NCI-H82 treated with DMSO at 0.1 percent for 48 hours (cell line): ENCODE results near the gene ARL6IP4.

Experiments
- DNase-seq: peaks from one replicate; lab custom pipeline; 2025; ENCODE audit not compliant: unreplicated experiment; lab: John Stamatoyannopoulos, UW

ARL6IP4 gene

DNA sequence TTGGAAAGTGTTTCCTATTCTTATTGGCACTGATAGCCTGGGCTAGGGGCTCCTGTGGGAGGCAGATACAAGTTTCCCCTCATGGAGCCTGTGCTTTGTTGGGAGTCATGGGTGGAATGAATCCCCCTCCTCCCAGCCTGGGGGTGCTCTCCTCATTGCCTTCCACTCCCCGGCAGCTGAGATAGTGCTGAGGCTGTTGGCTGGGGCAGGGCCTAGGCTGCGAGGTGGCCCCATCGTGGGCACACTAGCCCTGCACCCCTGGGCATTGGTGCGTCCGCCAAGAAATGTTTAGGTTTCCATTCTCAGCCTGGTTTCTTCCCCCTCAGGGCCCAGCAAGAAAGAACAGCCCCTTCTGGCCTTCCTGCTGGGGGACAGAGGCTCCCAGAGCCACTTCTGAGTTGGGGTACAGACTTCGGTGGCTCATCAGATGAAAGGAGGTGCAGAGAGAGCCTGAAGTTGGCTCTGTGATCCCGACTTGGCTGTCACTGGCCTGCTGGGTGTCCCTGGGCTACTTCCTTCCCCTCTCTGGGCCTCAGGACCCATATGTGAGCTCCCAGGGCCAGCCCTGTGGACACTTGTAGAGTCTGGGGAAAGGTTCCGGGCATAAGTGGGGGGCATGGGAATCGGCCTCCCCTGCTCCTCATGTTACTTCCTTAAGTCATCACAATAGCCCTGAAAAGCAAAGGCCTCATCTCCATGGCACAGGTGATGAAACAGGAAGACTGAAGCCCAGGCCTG, 2.7 kb upstream of the ARL6IP4 start:
- no peak for DNase-seq

DNA sequence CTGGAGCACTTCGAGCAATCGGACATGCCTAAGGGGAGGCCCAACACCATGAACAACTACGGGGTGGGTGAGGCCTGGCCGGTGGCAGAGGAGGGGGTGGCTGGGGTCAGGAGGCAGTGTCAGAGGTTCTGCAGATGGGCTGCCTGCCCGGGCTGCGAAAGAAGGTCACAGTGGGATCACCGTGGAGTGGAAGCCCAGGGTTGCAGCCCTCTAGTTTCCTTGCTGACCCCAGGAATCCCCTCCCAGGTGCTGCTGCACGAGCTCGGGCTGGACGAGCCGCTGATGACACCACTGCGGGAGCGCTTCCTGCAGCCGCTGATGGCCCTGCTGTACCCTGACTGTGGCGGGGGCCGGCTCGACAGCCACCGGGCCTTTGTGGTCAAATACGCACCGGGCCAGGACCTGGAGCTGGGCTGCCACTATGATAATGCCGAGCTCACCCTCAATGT, 1.9 kb upstream of the ARL6IP4 start:
- no peak for DNase-seq

DNA sequence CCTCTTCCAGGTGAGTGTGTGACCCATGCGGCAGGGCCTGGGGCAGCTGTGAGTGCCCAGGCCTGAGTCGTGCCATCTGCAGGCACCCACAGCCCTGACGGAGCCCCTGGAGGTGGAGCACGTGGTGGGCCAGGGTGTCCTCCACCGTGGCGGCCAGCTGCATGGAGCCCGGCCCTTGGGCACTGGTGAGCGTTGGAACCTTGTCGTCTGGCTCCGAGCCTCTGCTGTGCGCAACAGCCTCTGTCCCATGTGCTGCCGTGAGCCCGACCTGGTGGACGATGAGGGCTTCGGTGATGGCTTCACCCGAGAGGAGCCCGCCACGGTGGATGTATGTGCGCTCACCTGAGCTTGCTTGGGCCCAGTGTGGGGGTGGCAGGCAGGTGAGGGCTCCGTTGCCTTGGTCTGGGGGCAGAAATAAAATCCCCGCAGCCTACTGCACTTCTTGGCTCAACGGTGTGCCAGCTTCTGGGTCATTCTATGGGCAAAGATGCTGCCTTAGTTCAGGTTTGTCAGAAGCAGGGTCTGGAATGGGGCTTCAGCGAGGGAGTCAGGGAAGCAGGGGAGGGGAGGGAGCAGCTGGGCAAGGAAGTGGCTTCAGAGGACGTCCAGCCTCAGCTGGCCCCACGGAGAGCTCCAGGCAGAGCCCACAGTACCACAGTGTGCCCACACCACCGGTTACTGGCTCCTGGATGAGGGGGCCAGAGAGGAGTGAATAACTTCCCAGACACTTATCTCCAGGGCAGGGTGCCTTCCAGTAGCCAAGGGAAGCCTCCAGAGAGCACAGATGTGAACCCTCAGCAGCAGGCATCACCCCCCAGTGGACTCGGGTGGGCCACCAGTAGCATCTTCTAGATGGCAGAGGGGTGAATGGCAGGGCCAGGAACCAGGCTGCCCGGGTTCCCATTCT, 1.2 kb upstream of the ARL6IP4 start:
- DNase-seq: no peak

DNA sequence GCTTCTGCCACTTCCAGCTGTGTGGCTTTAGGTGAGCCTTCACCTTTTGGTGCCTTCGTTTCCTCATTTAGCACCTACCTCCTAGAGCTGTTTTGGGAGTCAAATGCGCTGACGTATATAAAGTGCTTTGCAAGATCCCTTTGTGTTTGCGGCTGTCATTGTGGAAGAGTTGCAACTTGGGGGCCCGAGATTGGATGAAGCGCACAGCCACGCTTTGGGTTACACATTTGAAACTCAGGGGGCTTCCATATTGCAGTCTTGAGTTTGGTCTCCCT, 636 bp upstream of the ARL6IP4 start:
- DNase-seq: no peak

DNA sequence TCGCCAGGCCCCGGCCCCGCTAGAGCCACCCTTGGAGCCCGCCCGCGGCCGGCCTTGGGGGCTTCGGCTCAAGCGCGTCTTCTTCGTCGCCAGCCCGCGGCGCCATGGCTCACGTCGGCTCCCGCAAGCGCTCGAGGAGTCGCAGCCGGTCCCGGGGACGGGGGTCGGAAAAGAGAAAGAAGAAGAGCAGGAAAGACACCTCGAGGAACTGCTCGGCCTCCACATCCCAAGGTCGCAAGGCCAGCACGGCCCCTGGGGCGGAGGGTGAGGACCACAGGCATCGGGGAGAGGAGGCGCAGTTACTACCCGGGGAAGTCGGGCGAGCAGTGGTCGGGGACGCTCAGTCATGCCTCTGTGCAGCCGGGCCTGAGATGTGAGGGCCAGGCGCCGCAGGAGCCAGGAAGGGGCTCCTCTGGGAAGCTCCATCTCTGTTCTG, 573 bp downstream of the ARL6IP4 start:
- DNase-seq: no peak

DNA sequence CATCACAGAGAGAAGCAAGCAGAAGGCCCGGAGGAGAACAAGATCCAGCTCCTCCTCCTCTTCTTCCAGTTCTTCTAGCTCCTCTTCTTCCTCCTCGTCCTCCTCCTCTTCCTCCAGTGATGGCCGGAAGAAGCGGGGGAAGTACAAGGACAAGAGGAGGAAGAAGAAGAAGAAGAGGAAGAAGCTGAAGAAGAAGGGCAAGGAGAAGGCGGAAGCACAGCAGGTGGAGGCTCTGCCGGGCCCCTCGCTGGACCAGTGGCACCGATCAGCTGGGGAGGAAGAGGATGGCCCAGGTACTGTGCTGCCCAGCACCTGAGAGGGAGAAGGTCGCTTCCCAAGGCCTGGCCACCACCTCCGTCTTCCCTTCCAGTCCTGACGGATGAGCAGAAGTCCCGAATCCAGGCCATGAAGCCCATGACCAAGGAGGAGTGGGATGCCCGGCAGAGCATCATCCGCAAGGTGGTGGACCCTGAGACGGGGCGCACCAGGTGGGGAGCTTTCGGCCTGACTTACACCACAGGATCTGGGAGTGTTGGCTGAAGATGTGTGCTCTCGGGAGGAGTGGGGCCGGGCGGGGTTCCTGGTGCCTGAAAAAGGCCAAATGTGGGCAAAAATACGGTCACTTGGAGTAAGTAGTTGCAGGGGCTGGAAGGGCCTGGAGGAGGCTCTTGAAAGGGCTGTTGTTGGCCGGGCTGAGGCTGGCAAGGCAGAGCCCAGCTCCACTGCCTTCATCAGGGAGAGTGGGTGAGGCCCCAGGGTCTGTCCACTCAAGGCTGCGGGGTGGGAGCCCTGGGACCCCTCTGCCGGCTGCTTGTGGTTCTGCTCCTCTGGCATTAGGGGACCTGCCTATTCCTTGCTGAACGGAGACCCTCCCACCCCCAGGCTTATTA, 1.4 kb downstream of the ARL6IP4 start:
- no peak for DNase-seq

DNA sequence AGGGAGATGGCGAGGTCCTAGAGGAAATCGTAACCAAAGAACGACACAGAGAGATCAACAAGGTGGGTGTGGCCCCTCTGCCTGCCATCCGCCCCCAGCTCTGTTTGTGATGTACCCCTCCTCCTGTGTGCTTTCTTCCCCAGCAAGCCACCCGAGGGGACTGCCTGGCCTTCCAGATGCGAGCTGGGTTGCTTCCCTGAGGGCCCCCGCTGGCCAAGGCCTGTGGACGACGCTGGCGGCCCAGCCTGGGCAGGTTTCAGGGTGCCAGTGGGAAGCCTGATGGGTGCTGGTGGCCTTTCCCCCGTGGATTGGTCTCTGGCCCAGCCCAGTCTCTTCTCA, 2.0 kb downstream of the ARL6IP4 start:
- no peak for DNase-seq

DNA sequence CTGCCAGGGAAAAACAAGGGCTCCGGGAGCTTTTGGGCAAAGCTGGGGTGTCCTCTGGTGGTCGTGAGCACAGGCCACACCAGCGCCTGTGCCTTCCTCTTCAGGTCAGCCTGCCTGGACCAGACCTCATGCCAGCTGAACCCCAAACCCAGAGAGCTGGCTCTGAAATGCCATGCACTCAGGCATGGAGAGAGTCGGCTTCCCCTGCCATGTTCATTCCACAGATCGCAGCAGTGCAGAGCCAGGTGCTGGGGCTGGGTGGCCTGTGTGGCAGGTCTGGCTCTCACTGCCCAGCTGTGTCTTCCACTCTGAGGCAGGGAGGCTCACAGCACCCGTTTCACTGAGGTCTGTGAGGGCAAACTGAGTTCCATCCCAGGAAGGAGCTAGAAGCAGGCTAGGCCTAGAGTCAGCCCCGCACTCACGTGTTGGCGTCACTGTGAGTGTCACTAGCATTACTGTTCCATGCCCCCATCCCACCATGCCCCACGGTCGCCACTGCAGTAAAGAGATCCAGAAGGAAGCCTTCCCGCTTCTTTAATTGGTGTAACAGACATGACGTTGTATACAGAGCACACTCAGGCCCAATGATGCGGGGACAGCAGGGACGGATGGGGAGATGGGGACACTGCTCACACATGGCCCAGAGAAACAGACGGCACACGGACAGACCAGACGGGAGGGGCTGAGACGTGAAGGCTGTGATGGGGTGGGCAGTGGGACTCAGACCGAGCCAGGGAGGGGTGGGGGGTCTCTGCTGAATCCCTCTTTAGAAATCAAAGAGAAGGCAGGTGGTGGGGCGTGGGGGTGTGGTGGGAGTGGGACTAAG, 2.7 kb downstream of the ARL6IP4 start:
- DNase-seq: no peak

DNA sequence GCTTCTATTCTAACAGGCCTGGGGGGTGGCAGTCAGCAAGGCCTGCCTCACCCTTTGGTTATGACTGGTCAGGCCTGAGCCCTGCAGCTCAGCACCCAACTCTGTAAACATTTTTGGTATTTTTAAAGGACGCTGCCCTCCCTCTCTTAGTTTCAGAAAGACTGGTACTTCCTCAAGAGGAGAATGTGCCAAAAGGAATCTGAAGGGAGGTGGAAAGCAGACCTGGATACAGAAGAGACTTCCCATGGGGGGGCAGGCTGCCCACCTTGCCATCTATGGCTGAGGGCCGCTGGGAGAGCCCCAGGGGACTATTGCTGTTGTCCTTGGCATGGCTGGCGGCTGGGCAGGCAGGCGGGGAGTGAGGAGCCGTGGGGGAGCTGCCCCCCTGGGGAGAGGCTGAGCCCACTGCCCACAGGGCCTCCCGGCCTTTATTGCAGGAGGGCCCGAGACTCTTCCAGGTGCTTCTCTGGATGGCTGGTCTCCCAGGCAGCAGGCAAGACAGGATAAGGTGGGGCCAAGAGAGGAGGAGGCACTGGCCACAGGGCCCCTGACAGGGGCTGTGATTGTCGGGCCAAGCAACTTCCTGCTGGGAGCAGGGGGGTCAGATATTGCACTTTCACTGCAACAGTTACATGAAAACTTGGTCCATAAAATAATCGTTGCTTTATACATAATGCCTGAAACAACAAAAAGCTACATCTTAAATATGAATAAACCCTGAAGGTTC, 3.5 kb downstream of the ARL6IP4 start:
- DNase-seq: no peak

DNA sequence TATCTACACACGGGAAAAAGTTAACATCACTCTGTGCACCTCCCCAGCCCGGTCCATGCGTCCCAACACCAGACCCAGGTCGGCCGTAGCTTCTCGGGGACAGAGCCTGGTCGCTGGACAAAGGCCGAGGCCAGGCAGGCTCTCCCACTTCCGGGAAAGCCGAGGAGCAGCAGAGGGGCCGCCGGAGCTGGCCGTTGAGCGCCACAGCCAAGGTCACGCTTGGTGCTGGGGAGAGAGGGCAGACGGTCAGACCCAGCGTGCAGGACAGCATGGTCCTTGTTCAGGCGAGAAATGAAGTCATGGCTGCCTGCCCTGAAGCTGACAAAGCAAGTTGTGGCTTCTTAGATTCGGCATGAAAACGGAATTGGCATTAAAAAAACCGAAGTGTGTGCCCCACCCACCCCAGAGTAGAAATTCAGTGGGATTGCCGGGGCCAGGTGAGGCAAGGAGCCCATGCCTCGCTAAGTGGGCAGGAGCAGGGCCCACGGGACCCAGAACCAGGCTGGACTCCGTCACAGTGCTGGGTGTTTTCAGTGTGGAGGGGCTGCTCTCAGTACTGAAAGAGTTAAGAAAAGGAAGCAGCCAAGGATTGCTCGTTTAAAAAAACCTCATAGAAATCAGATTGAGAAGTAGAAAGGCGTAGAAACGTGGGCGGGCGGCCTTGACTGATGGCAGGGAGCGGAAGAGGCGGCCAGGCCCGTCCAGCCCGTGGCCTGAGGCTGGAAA, 4.3 kb downstream of the ARL6IP4 start:
- no peak for DNase-seq

DNA sequence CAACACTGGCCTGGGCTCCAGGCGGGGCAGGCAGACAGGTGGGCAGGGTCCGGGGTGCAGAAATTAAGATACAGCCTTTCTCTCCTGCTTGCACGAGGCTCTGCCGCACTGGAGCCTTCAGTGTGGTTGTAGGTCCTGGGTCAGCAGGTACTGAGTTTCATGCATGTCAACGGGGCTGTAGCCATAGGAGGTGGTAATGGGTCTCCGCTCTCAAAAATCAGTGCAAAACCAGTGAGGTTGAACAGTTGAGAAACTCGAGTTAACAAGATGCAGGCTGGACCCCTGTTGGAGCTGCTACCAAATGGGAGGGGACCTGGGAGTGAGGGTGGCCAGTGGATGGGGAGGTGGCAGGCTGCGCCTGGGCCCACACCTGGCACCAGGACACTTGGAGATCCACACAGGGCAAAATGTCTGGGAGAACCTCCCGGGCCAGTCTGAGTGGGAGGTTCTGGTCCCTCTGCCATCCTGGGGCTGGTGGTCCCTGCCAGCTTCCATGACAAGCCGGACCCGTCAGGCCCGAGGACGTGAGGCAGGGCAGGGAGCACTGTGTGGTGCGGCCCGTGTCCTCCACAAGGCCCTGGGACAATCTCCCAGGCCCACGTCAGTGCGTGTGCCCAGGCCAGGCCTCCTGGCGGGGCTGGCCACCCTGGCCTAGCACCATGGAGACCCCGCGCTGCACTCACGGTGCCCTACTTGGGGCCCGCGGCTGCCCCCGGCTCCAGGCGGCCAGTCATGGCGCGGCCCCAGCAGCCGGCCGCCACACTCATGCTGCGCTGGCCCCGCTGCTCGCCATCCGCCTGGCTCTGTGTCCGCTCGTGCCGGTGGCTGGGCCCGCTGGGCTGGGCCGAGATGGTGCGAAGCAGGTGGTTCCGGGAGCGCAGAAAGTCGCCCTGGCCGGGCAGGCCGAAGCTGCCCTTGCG, 5.1 kb downstream of the ARL6IP4 start:
- DNase-seq: no peak

DNA sequence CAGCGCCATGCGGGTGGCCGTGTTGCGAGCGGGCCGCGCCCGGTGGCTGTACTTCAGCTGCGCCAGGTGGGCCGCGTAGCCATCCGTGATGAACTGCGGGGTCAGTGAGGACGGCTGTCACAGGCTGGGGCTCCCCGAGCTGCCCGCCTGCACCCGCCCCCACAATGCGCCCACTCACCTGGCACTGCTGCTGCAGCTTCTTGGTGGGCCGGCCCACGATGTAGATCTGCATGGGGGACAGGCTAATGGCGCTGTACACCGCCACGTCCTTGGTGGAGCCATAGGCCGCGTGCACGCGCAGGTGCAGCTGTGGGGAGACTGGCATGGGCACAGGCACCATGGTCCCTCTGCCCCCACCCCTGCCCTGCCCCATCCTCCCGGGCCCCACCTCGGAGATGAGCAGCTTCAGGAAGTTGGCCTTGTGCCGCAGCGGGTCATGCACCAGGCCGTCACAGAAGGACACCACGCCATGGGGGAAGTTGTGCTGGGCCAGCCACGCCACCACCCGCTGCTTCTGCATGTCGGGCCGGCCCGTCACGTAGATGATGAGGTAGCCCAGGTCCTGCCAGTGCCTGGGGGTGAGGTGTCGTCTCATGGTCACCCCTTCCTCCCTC, 5.9 kb downstream of the ARL6IP4 start:
- DNase-seq: no peak

DNA sequence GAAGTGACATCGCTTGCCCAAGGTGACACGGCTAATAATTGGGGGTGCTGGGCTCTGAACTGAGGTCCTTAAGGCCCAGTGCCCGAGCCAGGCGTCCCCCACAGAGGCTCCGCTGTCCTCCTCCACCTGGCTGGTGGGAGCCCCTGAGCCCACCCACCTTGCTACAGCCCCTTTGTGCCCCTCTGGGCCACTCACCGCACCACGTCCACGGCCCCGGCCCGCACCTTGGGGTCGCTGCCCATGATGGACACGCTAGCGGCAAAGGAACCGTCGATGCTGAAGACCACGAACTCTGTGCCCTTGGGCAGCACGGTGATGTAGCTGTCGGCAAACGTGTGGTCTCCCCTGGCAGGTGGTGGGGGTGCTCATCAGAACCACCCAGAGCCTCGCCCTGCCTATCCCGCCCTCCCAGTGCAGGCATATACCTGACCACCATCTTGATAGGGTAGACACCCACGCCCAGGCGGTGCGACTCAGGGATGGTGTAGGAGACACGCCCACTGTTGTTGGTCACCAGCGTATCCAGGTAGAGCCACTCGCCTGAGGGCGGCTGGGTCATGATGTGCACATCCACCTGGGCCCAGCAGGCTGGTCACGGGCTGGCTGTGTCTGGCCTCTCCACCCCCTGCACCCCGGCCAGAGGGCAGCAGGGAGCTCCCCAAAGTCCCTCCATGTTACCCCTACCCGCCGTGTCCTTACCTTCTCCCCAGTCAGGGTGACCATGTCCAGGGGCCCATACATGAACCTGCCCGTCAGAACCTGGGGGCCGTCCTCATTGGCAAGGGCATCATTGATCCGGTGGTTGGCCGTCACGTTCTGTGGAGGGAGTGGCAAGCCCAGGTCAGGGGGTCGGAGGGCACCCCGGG, 6.8 kb downstream of the ARL6IP4 start:
- no peak for DNase-seq

DNA sequence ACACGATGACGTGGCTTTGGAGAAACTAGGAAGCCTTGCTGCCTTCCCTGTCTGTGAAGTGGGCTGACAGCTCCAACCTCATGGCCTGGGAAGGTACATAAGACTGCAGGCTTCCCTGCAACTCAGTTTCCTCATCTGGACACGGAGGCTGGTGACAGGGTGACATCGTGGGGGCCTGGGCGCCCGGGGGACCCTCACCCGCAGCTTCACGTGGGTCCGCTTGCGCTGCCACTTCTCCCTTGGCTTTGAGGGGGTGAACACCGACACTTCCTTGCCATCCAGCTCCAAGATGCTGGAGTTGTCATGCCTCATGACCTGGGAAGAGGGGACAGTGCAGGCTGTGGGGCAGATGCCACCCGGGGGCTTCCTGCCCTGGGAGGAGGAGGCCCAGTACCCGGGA, 7.6 kb downstream of the ARL6IP4 start:
- DNase-seq: no peak

DNA sequence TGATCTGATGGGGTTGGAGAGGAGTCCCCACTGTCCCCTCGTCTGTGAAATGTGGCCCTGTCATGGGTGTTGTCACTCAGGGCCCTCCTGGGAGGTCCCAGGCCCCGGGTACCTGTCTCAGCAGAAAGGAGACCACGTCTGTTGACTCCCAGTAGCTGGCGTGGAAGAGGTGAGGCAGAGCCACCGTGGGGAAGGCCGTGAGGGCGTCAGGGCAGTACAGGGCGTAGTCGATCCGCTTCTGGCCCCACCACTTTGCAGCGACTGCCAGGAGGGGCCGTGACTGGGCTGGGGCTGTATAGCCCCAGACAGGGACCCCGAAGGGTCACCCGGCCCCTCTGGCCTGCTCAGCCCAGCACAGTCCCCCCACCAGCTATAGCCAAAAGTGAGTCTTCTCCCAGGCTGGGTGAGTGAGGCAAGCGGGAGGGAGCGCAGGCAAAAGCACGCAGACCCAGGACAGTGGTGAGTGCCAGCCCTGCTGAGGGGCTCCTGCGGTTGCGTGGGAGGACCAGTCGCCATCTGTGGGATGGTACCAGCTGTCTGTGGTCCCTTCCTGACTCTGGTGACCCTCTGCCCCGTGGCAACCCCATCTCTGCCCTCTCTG, 8.2 kb downstream of the ARL6IP4 start:
- no peak for DNase-seq

DNA sequence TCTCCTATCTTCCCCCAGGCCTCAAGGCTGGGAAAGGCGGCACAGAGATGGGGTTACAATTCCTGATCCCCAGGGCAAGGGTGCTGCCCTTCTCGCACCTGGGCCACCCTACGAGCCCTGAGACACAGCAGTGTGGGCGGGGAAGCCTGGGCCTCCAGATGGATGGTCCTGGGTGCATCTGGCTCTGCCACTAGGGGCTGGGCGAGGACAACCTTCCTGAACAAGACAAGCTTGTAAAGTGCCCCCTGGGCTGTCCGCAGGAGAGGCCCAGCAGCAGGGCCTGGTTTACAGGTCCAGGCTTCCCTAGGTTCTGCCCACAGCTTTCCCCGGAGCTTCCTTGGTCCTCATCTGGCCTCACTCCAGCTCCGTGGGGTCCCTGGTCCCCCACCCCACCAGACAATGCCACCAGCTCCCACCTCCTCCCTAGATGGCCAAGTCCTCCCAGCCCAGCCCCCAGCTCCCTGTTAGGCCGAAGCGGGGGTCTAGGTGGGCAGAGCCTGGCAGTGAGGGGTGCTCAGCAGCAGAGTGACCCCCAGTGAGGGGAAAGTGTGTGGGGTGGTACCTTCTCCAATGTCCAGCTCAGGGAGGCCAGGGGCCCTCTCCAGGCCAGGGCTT, 8.9 kb downstream of the ARL6IP4 start:
- DNase-seq: no peak
